A549 (cell line): Measurements from ENCODE around the gene RTKN2. TPM values are rescaled to one million over a fixed set of nuclear protein-coding genes. Genes with fewer than 3 reads are reported as not detected.

ENCODE experiments used
- ATAC-seq, 2 experiments: fragments of 200-7000 bp in 1 of 2; fragments of >200 bp in 1 of 2; cut with Nextera tagmentation in 1 of 2; cut with Tn5 transposase in 1 of 2; 3 replicates each; pipeline versions ENCODE4 v1.8.0 to v1.9.1; 2018 to 2020; ENCODE audit warnings: mild to moderate bottlenecking in 1 of 2, moderate library complexity in 1 of 2
- CTCF ChIA-PET: fragments of 300-600 bp; sonication (Branson Sonifier 250); formaldehyde crosslinking; extraction: SDS; loops from one replicate; lab custom pipeline; 2021; ENCODE audit warnings: antibody characterized with exemption, inconsistent platforms; lab: Yijun Ruan, JAX
- POLR2A ChIA-PET: fragments of 350-600 bp; formaldehyde crosslinking; extraction: SDS; loops from one replicate; lab custom pipeline; 2021; ENCODE audit warnings: antibody characterized with exemption, inconsistent platforms; lab: Yijun Ruan, JAX
- DNase-seq, 2 experiments: peaks; one replicate each; pipeline versions ENCODE4 v3.0.0 to v3.0.0-alpha.2; 2011 to 2016; ENCODE audit warnings: low read depth in 1 of 2, low spot score in 1 of 2
- FAIRE-seq: peaks from 2 replicates; lab custom pipeline; 2011; peaks lifted over from hg19 to GRCh38; lab: Jason Lieb, UNC
- H3K27ac ChIP-seq, 2 experiments: fragments of >200 bp; sonication (Bioruptor Twin); formaldehyde crosslinking; 3 replicates each; pipeline ENCODE4 v1.5.1; 2016 to 2017
- H3K4me1 ChIP-seq: fragments of >200 bp; sonication (Bioruptor Twin); formaldehyde crosslinking; 3 replicates; pipeline ENCODE4 v1.6.1; 2016
- H3K4me2 ChIP-seq: fragments of >200 bp; sonication (Bioruptor Twin); formaldehyde crosslinking; 3 replicates; pipeline ENCODE4 v1.6.1; 2016
- H3K4me3 ChIP-seq: fragments of >200 bp; sonication (Bioruptor Twin); formaldehyde crosslinking; 3 replicates; pipeline ENCODE4 v1.5.1; 2016
- H3K9me3 ChIP-seq: fragments of >200 bp; sonication (Bioruptor Twin); formaldehyde crosslinking; 3 replicates; pipeline ENCODE4 v1.6.1; 2016
- EHF ChIP-seq: fragments of 250-450 bp; sonication (Bioruptor Pico); IDR thresholded peaks from 2 replicates; pipeline ENCODE4 v1.5.0; 2020; ENCODE audit warnings: mild to moderate bottlenecking
- ESRRA ChIP-seq: fragments of 150-350 bp; IDR thresholded peaks from 2 replicates; pipeline ENCODE4 v1.6.1; 2014; ENCODE audit warnings: mild to moderate bottlenecking, low read length, borderline replicate concordance
- FOSL2 ChIP-seq, 2 experiments: fragments of 450-650 bp in 1 of 2; fragments of >200 bp in 1 of 2; sonication (Bioruptor Twin) in 1 of 2; formaldehyde crosslinking; IDR thresholded peaks; 2 replicates each; pipeline versions ENCODE4 v1.5.0 to v1.6.1; 2016 to 2020; ENCODE audit warnings: mild to moderate bottlenecking in 1 of 2, moderate library complexity in 1 of 2
- HOXB5 ChIP-seq: fragments of 250-450 bp; sonication (Bioruptor Pico); IDR thresholded peaks from 2 replicates; pipeline ENCODE4 v1.5.0; 2020; ENCODE audit warnings: mild to moderate bottlenecking, moderate library complexity
- JUNB ChIP-seq: fragments of >200 bp; sonication (Bioruptor Twin); formaldehyde crosslinking; IDR thresholded peaks from 2 replicates; pipeline ENCODE4 v1.6.1; 2016
- MAFK ChIP-seq: fragments of 450-650 bp; IDR thresholded peaks from 2 replicates; pipeline ENCODE4 v1.6.1; 2014; ENCODE audit not compliant: partially characterized antibody
- MYC ChIP-seq: IDR thresholded peaks from 2 replicates; pipeline ENCODE4 v1.6.1; 2012; ENCODE audit warnings: mild to moderate bottlenecking, inconsistent platforms, low read length, improper control_type of control experiment, borderline replicate concordance
- PHF8 ChIP-seq: fragments of 200-600 bp; sonication (generic); IDR thresholded peaks from 2 replicates; pipeline ENCODE4 v1.6.1; 2016; ENCODE audit warnings: low read depth, mild to moderate bottlenecking, antibody characterized with exemption, moderate library complexity, borderline replicate concordance
- RARB ChIP-seq: fragments of 250-450 bp; sonication (Bioruptor Pico); IDR thresholded peaks from 2 replicates; pipeline ENCODE4 v1.8.0; 2021; ENCODE audit warnings: mild to moderate bottlenecking, moderate library complexity
- SMC3 ChIP-seq: fragments of >200 bp; sonication (Bioruptor Twin); formaldehyde crosslinking; IDR thresholded peaks from 3 replicates; pipeline ENCODE4 v1.6.1; 2018; ENCODE audit warnings: inconsistent platforms
- TP53 ChIP-seq: fragments of 250-450 bp; sonication (Bioruptor Pico); IDR thresholded peaks from 2 replicates; pipeline ENCODE4 v1.5.0; 2021; ENCODE audit warnings: mild to moderate bottlenecking, moderate library complexity
- WGBS: methylation state at CpG from one replicate; pipeline ENCODE4 v1.1.6; 2017; ENCODE audit errors: missing lambda C conversion rate; 5-methylcytosine and 5-hydroxymethylcytosine counted together
- polyA plus RNA-seq, 4 experiments: library from polyadenylated mRNA; depleted of rRNA in 3 of 4; stranded (reverse); fragments of >200 nt; fragmentation: RNase III in 1 of 4; extraction: RNeasy Plus Mini Kit Qiagen cat#74134 plus additional on column Dnase treatment in 1 of 4; gene quantifications; 2 replicates in 3 of 4; 3 replicates in 1 of 4; pipeline ENCODE4 v1.2.3, GENCODE V29; 2011 to 2017
- TF ChIP-seq, protein P1 (sequence below): fragments of 250-450 bp; sonication (Bioruptor Pico); IDR thresholded peaks from 2 replicates; pipeline ENCODE4 v1.5.0; 2021; ENCODE audit warnings: mild to moderate bottlenecking, moderate library complexity, borderline replicate concordance
- TF ChIP-seq, protein P2 (sequence below): fragments of >200 bp; sonication (Bioruptor Twin); formaldehyde crosslinking; IDR thresholded peaks from 3 replicates; pipeline ENCODE4 v1.5.1; 2016
- TF ChIP-seq, protein P3 (sequence below): fragments of 450-650 bp; IDR thresholded peaks from 2 replicates; pipeline ENCODE4 v1.6.1; 2014; ENCODE audit warnings: antibody characterized with exemption
- TF ChIP-seq, protein P4 (sequence below): fragments of >200 bp; sonication (Bioruptor Twin); formaldehyde crosslinking; IDR thresholded peaks from 3 replicates; pipeline ENCODE4 v1.6.1; 2016
- TF ChIP-seq, protein P5 (sequence below): IDR thresholded peaks from 2 replicates; pipeline ENCODE4 v1.6.1; 2012

The RTKN2 gene
- polyA plus RNA-seq, 2 of the 4 experiments (the other 2 are of a cell fraction), result 1.8 to 2.4 TPM

DNA sequence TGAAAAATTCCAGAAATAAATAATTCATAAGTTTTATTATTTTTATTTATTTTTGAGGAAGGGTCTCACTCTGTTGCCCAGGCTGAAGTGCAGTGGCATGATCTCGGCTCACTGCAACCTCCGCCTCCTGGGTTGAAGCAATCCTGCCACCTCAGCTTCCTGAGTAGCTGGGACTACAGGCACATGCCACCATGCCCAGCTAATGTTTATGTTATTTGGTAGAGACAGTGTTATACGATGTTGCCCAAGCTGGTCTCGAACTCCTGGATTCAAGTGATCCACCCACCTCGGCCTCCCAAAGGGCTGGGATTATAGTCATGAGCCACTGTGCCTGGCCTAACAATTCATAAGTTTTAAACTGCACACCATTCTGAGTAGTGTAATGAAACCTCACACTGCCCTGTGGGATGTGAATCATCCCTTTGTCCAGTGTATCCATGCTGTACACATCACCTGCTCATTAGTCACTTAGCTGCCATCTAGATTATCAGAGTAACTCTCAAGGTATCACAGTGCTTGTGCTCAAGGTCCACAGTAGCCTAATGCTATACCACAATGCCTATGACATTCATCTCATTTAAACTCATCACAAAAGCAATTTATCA lies 17.9 kb downstream of the RTKN2 start:
- FAIRE-seq, result peak; percentile 94
- Histone ChIP-seq H3K27ac (peak overlapping the region; percentile 12 to 69; a peak in 3 of 6 replicates), H3K9me3 (no peaks in the 10 kb centered on the region), H3K4me3 (no peak overlapping the region)
- peak in 1 of 2 experiments; percentile 49 for DNase-seq
- CTCF ChIA-PET, result interaction anchor here (0.8 to 1.1 kb wide), 2 partner anchors 16 to 212 kb away, joined by 3 to 4 read pairs; no protein-coding TSS in a partner anchor
- ATAC-seq, result peak; percentile 80 to 99
- TF ChIP-seq EHF (CRISPR knock-in tag) (no peak), JUNB (0 out of 2 replicates have a peak, but pooled peaks have one; percentile 44), FOSL2 (IDR thresholded peaks at IDR 0.05) (no peak), FOSL2 (CRISPR knock-in tag; IDR thresholded peaks at IDR 0.05) (peak; percentile 57)
- TF ChIP-seq, all 56 proteins: peak for 2
- WGBS, result 46% methylated on average over 5 of the region's 5 CpGs
- Histone ChIP-seq H3K4me1 (peaks cover 15% of the 10 kb centered on the region), H3K4me2 (peak overlapping the region; percentile 25; the same call in 2 of the 3 replicates)
- POLR2A ChIA-PET, result no interaction called here

DNA sequence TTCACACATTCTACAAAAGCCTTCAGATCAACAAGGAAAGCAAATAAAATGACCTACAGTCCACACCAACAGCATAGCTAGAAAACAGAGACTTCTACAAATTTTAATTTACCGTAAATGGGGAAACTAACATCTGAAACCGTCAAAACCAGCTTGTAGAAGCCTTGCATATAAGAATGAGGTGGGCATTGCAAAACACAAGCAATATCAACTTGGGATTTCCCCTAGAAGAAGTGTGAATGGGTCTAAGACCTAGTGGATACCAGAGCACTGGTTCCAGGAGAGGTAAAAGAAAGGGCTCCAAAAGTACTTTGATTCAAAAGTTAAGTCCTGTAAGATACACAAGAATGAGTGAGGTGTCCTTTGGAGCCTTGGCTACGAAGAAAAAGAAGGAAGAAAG lies 18.7 kb downstream of the RTKN2 start:
- ChIA-PET CTCF (interaction anchor here (1.1 to 7.4 kb wide), 2 partner anchors 17 to 210 kb away, joined by 3 to 221 read pairs; no protein-coding TSS in a partner anchor), POLR2A (no interaction called here)
- no peak for DNase-seq
- TF ChIP-seq ESRRA, result no peak
- no peak for TF ChIP-seq TP53 (CRISPR knock-in tag)
- TF ChIP-seq, protein P1, sequence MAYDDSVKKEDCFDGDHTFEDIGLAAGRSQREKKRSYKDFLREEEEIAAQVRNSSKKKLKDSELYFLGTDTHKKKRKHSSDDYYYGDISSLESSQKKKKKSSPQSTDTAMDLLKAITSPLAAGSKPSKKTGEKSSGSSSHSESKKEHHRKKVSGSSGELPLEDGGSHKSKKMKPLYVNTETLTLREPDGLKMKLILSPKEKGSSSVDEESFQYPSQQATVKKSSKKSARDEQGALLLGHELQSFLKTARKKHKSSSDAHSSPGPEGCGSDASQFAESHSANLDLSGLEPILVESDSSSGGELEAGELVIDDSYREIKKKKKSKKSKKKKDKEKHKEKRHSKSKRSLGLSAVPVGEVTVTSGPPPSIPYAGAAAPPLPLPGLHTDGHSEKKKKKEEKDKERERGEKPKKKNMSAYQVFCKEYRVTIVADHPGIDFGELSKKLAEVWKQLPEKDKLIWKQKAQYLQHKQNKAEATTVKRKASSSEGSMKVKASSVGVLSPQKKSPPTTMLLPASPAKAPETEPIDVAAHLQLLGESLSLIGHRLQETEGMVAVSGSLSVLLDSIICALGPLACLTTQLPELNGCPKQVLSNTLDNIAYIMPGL (CRISPR knock-in tag), result no peak
- TF ChIP-seq HOXB5 (CRISPR knock-in tag), result no peak
- TF ChIP-seq SMC3, result no peak
- TF ChIP-seq PHF8, result no peak
- TF ChIP-seq, protein P2, sequence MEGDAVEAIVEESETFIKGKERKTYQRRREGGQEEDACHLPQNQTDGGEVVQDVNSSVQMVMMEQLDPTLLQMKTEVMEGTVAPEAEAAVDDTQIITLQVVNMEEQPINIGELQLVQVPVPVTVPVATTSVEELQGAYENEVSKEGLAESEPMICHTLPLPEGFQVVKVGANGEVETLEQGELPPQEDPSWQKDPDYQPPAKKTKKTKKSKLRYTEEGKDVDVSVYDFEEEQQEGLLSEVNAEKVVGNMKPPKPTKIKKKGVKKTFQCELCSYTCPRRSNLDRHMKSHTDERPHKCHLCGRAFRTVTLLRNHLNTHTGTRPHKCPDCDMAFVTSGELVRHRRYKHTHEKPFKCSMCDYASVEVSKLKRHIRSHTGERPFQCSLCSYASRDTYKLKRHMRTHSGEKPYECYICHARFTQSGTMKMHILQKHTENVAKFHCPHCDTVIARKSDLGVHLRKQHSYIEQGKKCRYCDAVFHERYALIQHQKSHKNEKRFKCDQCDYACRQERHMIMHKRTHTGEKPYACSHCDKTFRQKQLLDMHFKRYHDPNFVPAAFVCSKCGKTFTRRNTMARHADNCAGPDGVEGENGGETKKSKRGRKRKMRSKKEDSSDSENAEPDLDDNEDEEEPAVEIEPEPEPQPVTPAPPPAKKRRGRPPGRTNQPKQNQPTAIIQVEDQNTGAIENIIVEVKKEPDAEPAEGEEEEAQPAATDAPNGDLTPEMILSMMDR, result no peak
- TF ChIP-seq, protein P3, sequence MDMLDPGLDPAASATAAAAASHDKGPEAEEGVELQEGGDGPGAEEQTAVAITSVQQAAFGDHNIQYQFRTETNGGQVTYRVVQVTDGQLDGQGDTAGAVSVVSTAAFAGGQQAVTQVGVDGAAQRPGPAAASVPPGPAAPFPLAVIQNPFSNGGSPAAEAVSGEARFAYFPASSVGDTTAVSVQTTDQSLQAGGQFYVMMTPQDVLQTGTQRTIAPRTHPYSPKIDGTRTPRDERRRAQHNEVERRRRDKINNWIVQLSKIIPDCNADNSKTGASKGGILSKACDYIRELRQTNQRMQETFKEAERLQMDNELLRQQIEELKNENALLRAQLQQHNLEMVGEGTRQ, result no peak
- no peak for TF ChIP-seq RARB (CRISPR knock-in tag)
- TF ChIP-seq JUNB, result no peak
- TF ChIP-seq, protein P4, sequence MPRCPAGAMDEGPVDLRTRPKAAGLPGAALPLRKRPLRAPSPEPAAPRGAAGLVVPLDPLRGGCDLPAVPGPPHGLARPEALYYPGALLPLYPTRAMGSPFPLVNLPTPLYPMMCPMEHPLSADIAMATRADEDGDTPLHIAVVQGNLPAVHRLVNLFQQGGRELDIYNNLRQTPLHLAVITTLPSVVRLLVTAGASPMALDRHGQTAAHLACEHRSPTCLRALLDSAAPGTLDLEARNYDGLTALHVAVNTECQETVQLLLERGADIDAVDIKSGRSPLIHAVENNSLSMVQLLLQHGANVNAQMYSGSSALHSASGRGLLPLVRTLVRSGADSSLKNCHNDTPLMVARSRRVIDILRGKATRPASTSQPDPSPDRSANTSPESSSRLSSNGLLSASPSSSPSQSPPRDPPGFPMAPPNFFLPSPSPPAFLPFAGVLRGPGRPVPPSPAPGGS, result no peak
- TF ChIP-seq MYC, result no peak
- TF ChIP-seq, protein P5, sequence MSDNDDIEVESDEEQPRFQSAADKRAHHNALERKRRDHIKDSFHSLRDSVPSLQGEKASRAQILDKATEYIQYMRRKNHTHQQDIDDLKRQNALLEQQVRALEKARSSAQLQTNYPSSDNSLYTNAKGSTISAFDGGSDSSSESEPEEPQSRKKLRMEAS, result no peak
- TF ChIP-seq MAFK, result no peak
- WGBS, result 89% methylated on average over 3 of the region's 3 CpGs
- peaks cover 21% of the 10 kb centered on the region for H3K4me1 ChIP-seq
- H3K4me3 ChIP-seq, result no peak overlapping the region
- ATAC-seq, result no peak
- H3K27ac ChIP-seq, result peak overlapping the region in 1 of 2 experiments; percentile 12; a peak in 2 of 6 replicates
- H3K4me2 ChIP-seq, result peak overlapping the region; percentile 25; the same call in 1 of the 3 replicates
- H3K9me3 ChIP-seq, result no peaks in the 10 kb centered on the region
- no peak for FAIRE-seq
